ENCODE data around the gene RXRA.

- TF ChIP-seq EZH2 (IDR thresholded peaks at IDR 0.05) (no peak), POLR2AphosphoS5 (IDR thresholded peaks at IDR 0.05; ENCODE audit: borderline replicate concordance, low read depth, low read length) (no peak)
These were observed 4.7 kb upstream of the RXRA start for GRCh38 chr9:134321531-134321930.
